IMR-90 (cell line): ENCODE data around the gene MEGF11. TPM values are rescaled to one million over a fixed set of nuclear protein-coding genes. Genes with fewer than 3 reads are reported as not detected.

Experiments used
- ATAC-seq: fragments of 200-7000 bp; cut with Tn5 transposase; 2 replicates; pipeline ENCODE4 v1.9.1; 2020; ENCODE audit warnings: low read depth, mild to moderate bottlenecking, moderate library complexity
- BruUV-seq: library from RNA; stranded (reverse); fragments of 400-500 nt; replicated peaks from 2 replicates; lab custom pipeline; 2021; lab: Mats Ljungman, UMichigan
- CTCF ChIA-PET: fragments of 300-600 bp; formaldehyde crosslinking; extraction: SDS; loops from one replicate; lab custom pipeline; 2021; ENCODE audit warnings: antibody characterized with exemption; lab: Yijun Ruan, JAX
- POLR2A ChIA-PET: fragments of 300-600 bp; sonication (Branson Sonifier 250); formaldehyde crosslinking; loops from one replicate; lab custom pipeline; 2022; ENCODE audit warnings: antibody characterized with exemption; ENCODE audit not compliant: unreplicated experiment; lab: Charles Lee
- DNase-seq: peaks from one replicate; pipeline ENCODE4 v3.0.0; 2013
- H2AFZ ChIP-seq: replicated peaks from 2 replicates; pipeline ENCODE3; 2013; ENCODE audit warnings: low read length, mild to moderate bottlenecking; ENCODE audit not compliant: poor library complexity
- H2AK5ac ChIP-seq: 2 replicates; pipeline ENCODE4 v1.6.1; 2013; ENCODE audit warnings: low read depth, low read length, inconsistent platforms
- H2AK9ac ChIP-seq: replicated peaks from 2 replicates; pipeline ENCODE3; 2013; ENCODE audit warnings: mild to moderate bottlenecking, low read depth, low read length, moderate library complexity; ENCODE audit not compliant: poor library complexity
- H2BK120ac ChIP-seq: 2 replicates; pipeline ENCODE4 v1.6.1; 2013; ENCODE audit warnings: low read depth, low read length, inconsistent platforms
- H2BK15ac ChIP-seq: 3 replicates; pipeline ENCODE4 v1.6.1; 2013; ENCODE audit warnings: low read depth, low read length, inconsistent platforms
- H2BK20ac ChIP-seq: 2 replicates; pipeline ENCODE4 v1.6.1; 2013; ENCODE audit warnings: low read depth, mild to moderate bottlenecking, inconsistent platforms, low read length, moderate library complexity
- H2BK5ac ChIP-seq: 2 replicates; pipeline ENCODE4 v1.6.1; 2013; ENCODE audit warnings: mild to moderate bottlenecking, low read depth, low read length, inconsistent platforms; ENCODE audit not compliant: poor library complexity, severe bottlenecking
- H3K14ac ChIP-seq: replicated peaks from 2 replicates; pipeline ENCODE4 v1.6.1; 2013; ENCODE audit warnings: low read depth, low read length, inconsistent platforms
- H3K18ac ChIP-seq: 2 replicates; pipeline ENCODE4 v1.6.1; 2013; ENCODE audit warnings: low read depth, low read length, control low read depth
- H3K23ac ChIP-seq: 2 replicates; pipeline ENCODE4 v1.6.1; 2013; ENCODE audit warnings: low read depth, low read length, inconsistent platforms
- H3K27ac ChIP-seq: 2 replicates; pipeline ENCODE4 v1.5.1; 2013; ENCODE audit warnings: mild to moderate bottlenecking, control low read depth, low read length; ENCODE audit not compliant: insufficient read depth
- H3K27me3 ChIP-seq: 2 replicates; pipeline ENCODE4 v1.6.1; 2013; ENCODE audit warnings: low read length; ENCODE audit not compliant: control insufficient read depth, insufficient read depth
- H3K36me3 ChIP-seq: 2 replicates; pipeline ENCODE4 v1.6.1; 2013; ENCODE audit warnings: low read length, mixed read lengths; ENCODE audit not compliant: control insufficient read depth, insufficient read depth
- H3K4ac ChIP-seq: 2 replicates; pipeline ENCODE4 v1.6.1; 2013; ENCODE audit warnings: low read depth, low read length, inconsistent platforms
- H3K4me1 ChIP-seq: 2 replicates; pipeline ENCODE4 v1.6.1; 2013; ENCODE audit warnings: low read length, mixed read lengths; ENCODE audit not compliant: control insufficient read depth, insufficient read depth
- H3K4me2 ChIP-seq: 2 replicates; pipeline ENCODE4 v1.6.1; 2013; ENCODE audit warnings: low read depth, mild to moderate bottlenecking, control low read depth, low read length, moderate library complexity
- H3K4me3 ChIP-seq: 2 replicates; pipeline ENCODE4 v1.5.1; 2013; ENCODE audit warnings: low read depth, mild to moderate bottlenecking, control low read depth, low read length, moderate library complexity; ENCODE audit not compliant: insufficient read depth
- H3K56ac ChIP-seq: 2 replicates; pipeline ENCODE4 v1.6.1; 2013; ENCODE audit warnings: low read length, inconsistent platforms; ENCODE audit not compliant: insufficient read depth; ENCODE audit errors: extremely low read depth
- H3K79me1 ChIP-seq, 2 experiments: 2 replicates each; pipeline ENCODE4 v1.6.1; 2013; ENCODE audit warnings: low read length in 2 of 2, inconsistent platforms in 1 of 2, low read depth in 1 of 2
- H3K9ac ChIP-seq: 2 replicates; pipeline ENCODE4 v1.6.1; 2013; ENCODE audit warnings: low read depth, low read length, control low read depth
- H3K9me1 ChIP-seq: 2 replicates; pipeline ENCODE4 v1.6.1; 2013; ENCODE audit warnings: low read length, inconsistent platforms; ENCODE audit not compliant: insufficient read depth
- H3K9me3 ChIP-seq: 2 replicates; pipeline ENCODE4 v1.6.1; 2013; ENCODE audit warnings: low read length; ENCODE audit not compliant: control insufficient read depth, insufficient read depth
- H4K20me1 ChIP-seq: 2 replicates; pipeline ENCODE4 v1.6.1; 2013; ENCODE audit warnings: low read length, inconsistent platforms; ENCODE audit not compliant: insufficient read depth
- H4K5ac ChIP-seq: 2 replicates; pipeline ENCODE4 v1.6.1; 2013; ENCODE audit warnings: mild to moderate bottlenecking, low read depth, low read length, control low read depth
- H4K8ac ChIP-seq, 2 experiments: 2 replicates each; pipeline ENCODE4 v1.6.1; 2013; ENCODE audit warnings: low read depth in 2 of 2, low read length in 2 of 2, control low read depth in 1 of 2, inconsistent platforms in 1 of 2
- H4K91ac ChIP-seq: 2 replicates; pipeline ENCODE4 v1.6.1; 2013; ENCODE audit warnings: low read depth, low read length, inconsistent platforms; ENCODE audit not compliant: insufficient read depth
- BHLHE40 ChIP-seq: fragments of 150-350 bp; IDR thresholded peaks from 2 replicates; pipeline ENCODE4 v1.6.1; 2016; ENCODE audit warnings: mild to moderate bottlenecking, low read depth, low read length
- MAFK ChIP-seq: IDR thresholded peaks from 2 replicates; pipeline ENCODE4 v1.6.1; 2012; ENCODE audit warnings: low read depth, low read length, improper control_type of control experiment
- POLR2A ChIP-seq: IDR thresholded peaks from 2 replicates; pipeline ENCODE4 v1.6.1; 2012; ENCODE audit warnings: mild to moderate bottlenecking, low read depth, low read length
- SMC3 ChIP-seq: fragments of 150-350 bp; IDR thresholded peaks from 2 replicates; pipeline ENCODE4 v1.6.1; 2016; ENCODE audit warnings: low read depth, mild to moderate bottlenecking, antibody characterized with exemption, low read length, moderate library complexity
- WGBS, 2 experiments: methylation state at CpG; one replicate each; pipeline versions ENCODE4 v1.1.5 to v1.1.7; 2013; ENCODE audit warnings: missing lambda C conversion rate in 2 of 2; ENCODE audit not compliant: insufficient read length in 1 of 2; ENCODE audit errors: extremely low coverage in 2 of 2; 5-methylcytosine and 5-hydroxymethylcytosine counted together
- dilution Hi-C: fragments of 300-500 bp; cut with HindIII; formaldehyde crosslinking; loops from one replicate; pipeline ENCODE4 v1.14.3; 2018; ENCODE audit warnings: low sequenced_read_pairs; ENCODE audit not compliant: unreplicated experiment
- in situ Hi-C: fragments of 300-500 bp; cut with MboI; formaldehyde crosslinking; loops from 3 replicates; pipeline ENCODE4 v1.14.3; 2019; ENCODE audit warnings: low sequenced_read_pairs, inconsistent platforms, mixed read lengths
- intact Hi-C: fragments of 100-400 bp; cut with micrococcal nuclease; formaldehyde crosslinking; loops from 2 replicates; pipeline ENCODE4 v1.10.0; 2022
- polyA plus RNA-seq, 3 experiments: library from polyadenylated mRNA; depleted of rRNA; stranded (reverse); fragments of >200 nt; gene quantifications; 2 replicates each; pipeline ENCODE4 v1.2.3, GENCODE V29; 2012; ENCODE audit warnings: low replicate concordance in 1 of 3
- total RNA-seq: library from RNA; depleted of rRNA; stranded (reverse); fragments of >200 nt; gene quantifications from 2 replicates; pipeline ENCODE4 v1.2.3, GENCODE V29; 2012

MEGF11 gene
- total and polyA plus RNA-seq, 2 of the 4 experiments (the other 2 are of a cell fraction) = not detected

GRCh38 chr15:66157507-66157906 is 96.0 kb downstream of the MEGF11 start:
- no peak overlapping the region for H3K4me3 ChIP-seq
- dilution Hi-C loops = no loop called here
- no peak overlapping the region for H3K56ac ChIP-seq
- no peak overlapping the region for H2AK9ac ChIP-seq
- H3K9me3 ChIP-seq = no peaks in the 10 kb centered on the region
- no TSS peak for BruUV-seq
- H4K20me1 ChIP-seq = no peaks in the 10 kb centered on the region
- POLR2A ChIA-PET = no interaction called here
- H3K14ac ChIP-seq = no peak overlapping the region
- TF ChIP-seq MAFK (no peak), SMC3 (no peak), POLR2A (no peak), BHLHE40 (no peak)
- no peak overlapping the region for H2BK5ac ChIP-seq
- H3K9me1 ChIP-seq = no peaks in the 10 kb centered on the region
- no peak overlapping the region for H2AFZ ChIP-seq
- in situ Hi-C loops = no loop called here
- H2AK5ac ChIP-seq = no peak overlapping the region
- CTCF ChIA-PET = no interaction called here
- no peaks in the 10 kb centered on the region for H3K4me1 ChIP-seq
- peaks cover 46% of the 10 kb centered on the region for H3K27me3 ChIP-seq
- ATAC-seq (no peak), DNase-seq (no peak)
- no peak overlapping the region for H3K9ac ChIP-seq
- H3K23ac ChIP-seq = no peak overlapping the region
- no CpG with 5 or more reads among the region's 2 CpGs for WGBS, 2 experiments
- no peaks in the 10 kb centered on the region for H3K36me3 ChIP-seq
- intact Hi-C loops = no loop called here
- no peaks in the 10 kb centered on the region for H3K79me1 ChIP-seq
- H4K5ac ChIP-seq = no peak overlapping the region
- no peak overlapping the region for H2BK15ac ChIP-seq
- no peak overlapping the region for H3K27ac ChIP-seq
- H2BK120ac ChIP-seq = no peak overlapping the region
- no peak overlapping the region for H3K4ac ChIP-seq
- H4K8ac ChIP-seq = no peak overlapping the region
- H2BK20ac ChIP-seq = no peak overlapping the region
- H3K4me2 ChIP-seq = no peak overlapping the region
- H3K18ac ChIP-seq = no peak overlapping the region
- no peak overlapping the region for H4K91ac ChIP-seq
